Measurements from ENCODE around the gene IGFBPL1.

The IGFBPL1 gene

GRCh38 chr9:38389313-38389712, 34.9 kb downstream of the IGFBPL1 start:
- TF ChIP-seq CTCF (IDR thresholded peaks at IDR 0.05; ENCODE audit: low read depth, low read length): no peak
- no peak overlapping the region for H3K4me3 ChIP-seq (ENCODE audit: low read depth, low read length)

GRCh38 chr9:38388283-38389223, 35.7 kb downstream of the IGFBPL1 start:
- no peak for TF ChIP-seq CTCF (IDR thresholded peaks at IDR 0.05; ENCODE audit: low read depth, low read length)
- H3K4me3 ChIP-seq (ENCODE audit: low read depth, low read length): no peak overlapping the region

- TF ChIP-seq CTCF (IDR thresholded peaks at IDR 0.05; ENCODE audit: low read depth, low read length): no peak
- no peak overlapping the region for H3K4me3 ChIP-seq (ENCODE audit: low read depth, low read length)
Measured at GRCh38 chr9:38387751-38388150, 36.5 kb downstream of the IGFBPL1 start.

- no peak for TF ChIP-seq CTCF (IDR thresholded peaks at IDR 0.05; ENCODE audit: low read depth, low read length)
- no peak overlapping the region for H3K4me3 ChIP-seq (ENCODE audit: low read depth, low read length)
Measured at GRCh38 chr9:38387066-38387465, 37.2 kb downstream of the IGFBPL1 start.

GRCh38 chr9:38386319-38386895, 37.8 kb downstream of the IGFBPL1 start:
- no peak for TF ChIP-seq CTCF (IDR thresholded peaks at IDR 0.05; ENCODE audit: low read depth, low read length)
- H3K4me3 ChIP-seq (ENCODE audit: low read depth, low read length): no peak overlapping the region

- no peak overlapping the region for H3K4me3 ChIP-seq (ENCODE audit: low read depth, low read length)
- no peak for TF ChIP-seq CTCF (IDR thresholded peaks at IDR 0.05; ENCODE audit: low read depth, low read length)
Measured at GRCh38 chr9:38385896-38386295, 38.4 kb downstream of the IGFBPL1 start.

Data from WI38 (cell line).